Activated CD4-positive, alpha-beta T cell treated with anti-CD3 and anti-CD28 coated beads, Interleukin-2, Interleukin-4, amounts not matched to agents 100 ng/mL and 50 ng/mL, durations not matched to agents 16 hours and 8 hours (primary cell): Measurements from ENCODE around the gene COLEC11.
"Not testable (repeated sequence)": the region's sequence is repeated elsewhere in the genome, so short reads cannot be mapped to it uniquely, and the experiment has no call there.

Experiments
- DNase-seq: peaks from one replicate; pipeline ENCODE4 v3.0.0-alpha.2; 2020; ENCODE audit warnings: low spot score

The COLEC11 gene

DNA sequence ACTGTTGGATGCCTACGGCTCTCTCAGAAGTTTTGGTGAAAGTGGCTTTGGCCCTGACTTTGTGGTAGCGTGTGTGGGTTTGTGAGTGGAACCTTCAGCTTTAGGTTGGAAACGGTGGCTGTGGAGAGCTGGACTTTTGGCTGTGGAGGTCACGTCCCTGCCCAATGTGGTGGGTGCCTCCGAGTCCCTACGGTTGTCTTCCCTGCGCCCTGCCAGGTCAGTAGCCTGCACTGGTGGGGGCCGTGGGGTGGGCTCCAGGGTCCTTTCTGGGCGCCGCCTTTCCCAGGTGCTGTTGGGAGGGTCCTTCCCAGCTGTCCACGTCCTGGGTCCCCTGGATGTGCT lies 11.1 kb downstream of the COLEC11 start:
- no peak for DNase-seq

DNA sequence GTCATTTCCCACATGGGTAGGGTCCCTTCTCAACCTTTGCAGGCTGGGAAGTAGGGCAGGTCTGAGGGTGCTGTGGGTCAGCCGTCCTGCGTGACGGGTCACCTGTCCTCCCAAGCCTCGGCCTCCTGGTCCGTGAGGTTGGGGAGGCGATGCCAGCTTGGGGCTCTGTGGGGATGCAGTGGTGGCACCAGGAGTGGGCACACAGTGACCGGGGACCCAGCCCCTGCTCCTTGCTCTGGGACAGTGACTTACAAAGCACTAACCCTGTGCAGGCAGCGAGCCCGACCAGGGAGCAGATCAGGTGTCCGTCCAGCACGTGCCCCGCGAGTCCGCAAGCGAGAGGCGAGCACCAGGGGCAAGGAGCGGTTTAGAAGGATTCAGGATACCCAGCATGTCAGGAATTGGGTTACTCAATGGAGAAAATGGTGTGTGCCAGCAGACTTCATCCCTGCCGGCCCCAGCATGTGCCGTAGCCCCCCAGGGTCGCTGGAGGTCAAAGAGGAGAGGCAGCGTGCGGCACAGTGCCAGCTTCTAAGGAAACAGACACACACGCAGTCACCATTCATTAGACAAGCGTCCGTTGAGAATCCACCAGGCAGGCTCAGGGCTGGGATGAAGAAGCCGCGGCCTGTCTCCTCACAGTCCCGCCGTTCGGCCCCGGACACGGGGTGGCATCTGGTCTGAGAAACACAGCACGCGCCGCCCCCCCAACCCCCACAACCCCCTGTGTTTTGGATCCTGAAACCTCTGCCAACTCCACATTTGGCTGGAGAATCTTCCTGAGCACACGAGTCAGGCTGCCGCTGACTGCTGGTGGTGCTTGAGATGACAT lies 11.7 kb downstream of the COLEC11 start:
- DNase-seq: no peak

DNA sequence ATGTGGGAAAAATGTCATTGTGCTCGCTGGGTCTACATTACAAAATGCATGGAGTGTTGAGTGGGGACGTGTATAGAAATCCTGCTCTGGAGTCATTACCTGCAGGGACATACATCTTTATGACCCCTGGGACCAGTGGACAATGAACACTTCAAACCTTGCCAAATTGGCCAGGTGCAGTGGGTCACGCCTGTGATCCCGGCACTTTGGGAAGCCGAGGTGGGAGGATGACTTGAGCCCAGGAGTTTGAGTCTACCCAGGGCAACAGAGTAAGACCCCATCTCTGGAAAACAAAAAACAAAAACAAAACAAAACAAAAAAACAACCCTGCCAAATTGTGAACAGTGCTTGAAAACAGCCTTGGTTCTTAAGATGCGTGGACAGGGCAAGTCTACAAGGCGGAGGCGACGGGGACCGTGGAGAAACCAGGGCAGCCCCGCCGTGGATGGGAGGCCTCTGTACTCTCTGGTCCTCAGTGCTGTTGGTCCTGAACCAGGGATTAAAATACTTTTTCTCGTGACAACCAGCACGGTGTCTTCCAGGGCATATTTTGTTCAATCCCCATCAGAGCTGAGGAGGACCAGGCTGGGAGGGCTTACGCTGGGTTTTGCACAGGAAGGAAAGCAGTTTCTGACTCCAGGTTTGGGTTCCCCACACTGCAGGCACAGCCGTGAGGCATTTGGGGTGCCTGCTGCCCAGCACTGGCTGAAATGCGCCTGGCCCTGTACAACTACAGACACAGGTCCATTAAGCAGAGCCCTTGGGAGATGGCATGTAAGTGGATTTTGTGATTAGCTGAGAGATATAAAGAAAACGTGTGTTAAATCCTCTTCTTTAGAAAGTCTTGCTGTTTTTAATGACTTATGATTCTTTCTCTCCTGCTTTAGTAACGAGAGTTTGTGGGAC lies 13.7 kb downstream of the COLEC11 start:
- no peak for DNase-seq

DNA sequence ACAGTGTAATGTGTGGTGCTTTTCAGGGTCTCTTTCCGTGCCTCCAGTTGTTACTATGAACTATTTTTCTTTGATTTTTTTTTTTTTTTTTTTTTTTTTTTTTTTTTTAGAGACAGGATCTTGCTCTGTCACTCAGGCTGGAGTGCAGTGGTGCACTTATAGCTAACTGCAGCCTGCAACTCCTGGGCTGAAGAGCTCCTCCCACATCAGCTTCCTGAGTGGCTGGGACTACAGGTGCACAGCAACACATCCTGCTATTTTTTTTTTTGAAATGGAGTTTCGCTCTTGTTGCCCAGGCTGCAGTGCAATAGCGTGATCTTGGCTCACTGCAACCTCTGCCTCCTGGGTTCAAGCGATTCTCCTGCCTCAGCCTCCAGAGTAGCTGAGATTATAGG lies 14.4 kb downstream of the COLEC11 start:
- DNase-seq: not testable (repeated sequence)

DNA sequence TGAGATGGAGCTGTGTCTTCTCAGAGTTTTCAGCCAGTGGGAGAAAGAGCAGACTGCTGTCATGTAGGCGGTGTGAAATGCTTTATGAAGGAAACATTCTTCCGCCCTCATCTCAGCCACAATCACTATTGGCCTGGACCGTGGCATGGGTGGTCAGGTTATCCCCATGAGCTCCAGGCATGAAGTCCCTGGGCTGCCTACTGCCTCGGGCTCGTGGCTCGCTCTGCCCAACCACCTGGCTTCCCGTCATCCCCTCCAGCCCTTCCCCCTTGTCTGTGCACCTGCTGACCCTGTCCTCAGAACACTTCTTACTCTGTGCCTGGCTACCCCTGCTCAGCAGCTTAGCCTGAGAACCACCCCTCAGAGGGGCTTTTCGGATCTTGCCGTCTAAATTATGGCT lies 15.5 kb downstream of the COLEC11 start:
- no peak for DNase-seq

DNA sequence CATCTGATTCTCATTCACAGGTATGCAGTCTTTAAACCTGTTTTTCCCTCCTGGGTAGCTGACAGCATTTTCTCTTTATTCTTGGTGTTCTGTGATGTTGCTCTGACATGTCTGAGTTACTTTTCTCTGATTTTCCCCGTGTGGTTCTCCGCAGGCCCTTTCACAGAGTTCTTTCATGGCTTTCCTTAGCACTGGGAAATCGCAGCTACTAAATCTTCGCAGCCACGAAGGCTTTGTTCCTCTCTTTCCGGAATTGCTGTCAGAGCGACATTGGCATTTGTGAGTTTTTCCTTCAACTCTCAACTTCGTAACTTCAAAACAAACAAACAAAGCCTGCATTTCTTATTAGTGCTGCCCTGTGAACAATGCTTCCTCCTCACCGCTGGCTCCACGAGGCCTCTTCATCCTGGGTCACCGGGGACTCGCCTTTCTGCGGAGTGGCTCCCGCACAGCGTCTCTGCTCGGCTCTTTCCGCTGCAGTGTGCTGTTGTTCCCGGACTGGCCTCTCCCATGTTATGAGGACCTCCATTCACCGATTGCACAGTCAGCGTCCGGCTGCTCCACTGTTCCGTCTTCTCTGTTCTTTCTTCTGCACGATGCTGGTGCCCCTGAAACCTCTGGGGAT lies 16.1 kb downstream of the COLEC11 start:
- no peak for DNase-seq

DNA sequence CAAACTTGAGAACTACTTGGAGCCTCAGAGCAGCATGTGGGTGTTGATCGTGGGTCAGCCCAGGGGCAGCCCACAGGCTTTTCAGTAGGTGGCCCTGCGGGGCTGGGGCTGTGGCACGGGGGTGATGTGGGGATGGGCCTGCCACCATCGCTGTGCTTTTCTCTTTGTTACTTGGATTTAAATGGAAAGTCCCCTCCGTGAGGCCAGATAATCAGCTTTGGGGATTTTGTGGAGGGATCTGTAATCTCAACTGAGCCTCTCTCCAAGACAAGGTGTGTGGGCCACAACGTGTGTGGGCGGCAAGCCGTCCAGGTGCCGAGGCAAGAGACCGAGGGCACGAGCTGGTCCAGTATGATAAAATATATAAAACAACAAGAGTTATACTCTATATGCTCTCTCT lies 16.7 kb downstream of the COLEC11 start:
- DNase-seq: no peak

DNA sequence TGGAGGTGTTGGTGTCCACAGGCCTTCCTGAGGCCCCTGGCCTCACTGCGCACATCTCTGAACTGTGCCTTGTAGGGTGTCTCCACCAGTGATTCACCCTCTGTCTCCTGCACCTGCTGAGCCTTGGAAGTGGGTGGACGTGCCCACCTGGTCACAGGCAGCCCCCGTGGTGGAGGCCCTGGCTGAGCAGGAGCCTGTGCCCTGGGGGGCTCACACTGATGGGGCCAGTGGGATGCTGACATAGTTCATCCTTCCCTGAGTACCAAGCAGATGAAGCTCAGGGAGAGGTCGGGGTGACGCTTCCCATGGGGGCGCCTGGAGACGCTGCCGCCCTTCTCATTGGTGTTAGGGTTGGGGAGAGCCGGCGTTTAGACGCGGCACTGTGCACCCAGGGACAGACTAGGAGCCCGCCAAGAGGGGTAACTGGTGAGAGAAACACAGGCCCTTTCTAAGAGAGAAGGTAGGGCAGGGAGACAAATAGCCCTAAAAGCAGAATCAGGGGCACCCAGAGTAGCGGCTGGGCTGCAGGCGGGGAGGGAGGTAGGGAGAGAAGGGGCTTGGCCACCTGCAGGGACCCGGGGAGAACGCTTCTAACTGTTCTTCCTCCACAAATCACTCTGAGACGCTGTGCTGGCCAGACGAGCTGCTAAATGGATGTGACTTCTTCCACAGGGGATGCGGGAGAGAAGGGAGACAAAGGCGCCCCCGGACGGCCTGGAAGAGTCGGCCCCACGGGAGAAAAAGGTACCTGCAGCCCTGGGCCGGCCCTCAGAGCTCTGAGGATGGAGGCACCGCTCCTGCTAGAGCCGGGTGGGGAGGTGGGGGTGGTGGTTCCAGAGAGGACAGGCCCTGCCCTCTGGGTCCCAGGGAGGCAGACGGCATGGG lies 18.0 kb downstream of the COLEC11 start:
- no peak for DNase-seq

DNA sequence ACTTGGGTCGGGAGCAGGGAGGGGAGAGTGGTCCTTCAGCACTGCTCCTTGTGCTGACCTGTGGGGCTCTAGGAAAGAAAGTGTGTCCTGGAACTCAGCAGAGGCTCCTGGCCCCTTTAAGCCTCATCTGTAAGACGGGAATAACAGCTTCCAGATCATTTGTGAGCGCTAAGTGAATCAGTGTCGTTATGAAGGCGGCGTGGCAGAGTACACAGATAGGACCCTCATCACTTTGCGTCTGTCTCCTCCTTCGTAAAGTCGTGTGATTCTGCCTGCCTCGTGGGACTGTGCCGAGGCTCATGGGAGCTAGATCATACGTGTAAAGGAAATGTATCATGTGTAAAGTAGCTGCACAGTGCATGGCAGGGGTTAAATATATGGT lies 18.6 kb downstream of the COLEC11 start:
- DNase-seq: no peak

DNA sequence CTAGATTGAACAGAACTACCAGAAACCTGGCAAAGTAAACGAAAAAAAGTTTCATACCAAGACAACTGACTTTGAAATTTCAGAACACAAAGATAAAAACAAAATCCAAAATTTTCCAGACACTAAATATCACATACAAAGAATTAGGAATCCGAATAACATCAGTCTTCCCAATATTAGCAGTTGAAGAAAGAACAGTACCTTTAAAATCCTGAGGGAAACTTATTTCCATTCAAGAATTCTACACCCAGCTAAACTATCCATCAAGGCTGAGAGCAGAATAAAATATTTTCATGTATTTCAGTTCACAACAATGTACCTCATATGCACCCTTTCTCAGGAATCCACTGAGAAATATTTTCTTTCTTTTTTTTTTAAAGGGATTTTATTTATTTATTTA lies 19.8 kb downstream of the COLEC11 start:
- not testable (repeated sequence) for DNase-seq

DNA sequence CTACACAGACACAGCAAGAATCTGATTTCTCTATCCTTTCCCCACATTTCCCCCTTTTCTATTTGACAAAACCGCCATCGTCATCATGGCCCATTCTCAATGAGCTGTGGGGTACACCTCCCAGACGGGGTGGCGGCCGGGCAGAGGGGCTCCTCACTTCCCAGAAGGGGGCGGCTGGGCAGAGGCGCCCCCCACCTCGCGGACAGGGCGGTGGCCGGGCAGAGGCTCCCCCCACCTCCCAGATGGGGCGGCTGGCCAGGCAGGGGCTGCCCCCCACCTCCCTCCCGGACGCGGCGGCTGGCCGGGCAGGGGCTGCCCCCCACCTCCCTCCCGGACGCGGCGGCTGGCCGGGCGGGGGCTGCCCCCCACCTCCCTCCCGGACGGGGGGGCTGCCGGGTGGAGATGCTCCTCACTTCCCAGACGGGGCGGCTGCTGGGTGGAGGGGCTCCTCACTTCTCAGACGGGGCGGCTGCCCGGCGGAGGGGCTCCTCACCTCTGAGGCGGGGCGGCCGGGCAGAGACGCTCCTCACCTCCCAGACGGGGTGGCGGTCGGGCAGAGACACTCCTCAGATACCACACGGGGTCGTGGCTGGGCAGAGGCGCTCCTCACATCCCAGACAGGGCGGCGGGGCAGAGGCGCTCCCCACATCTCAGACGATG lies 20.8 kb downstream of the COLEC11 start:
- DNase-seq: not testable (repeated sequence)

DNA sequence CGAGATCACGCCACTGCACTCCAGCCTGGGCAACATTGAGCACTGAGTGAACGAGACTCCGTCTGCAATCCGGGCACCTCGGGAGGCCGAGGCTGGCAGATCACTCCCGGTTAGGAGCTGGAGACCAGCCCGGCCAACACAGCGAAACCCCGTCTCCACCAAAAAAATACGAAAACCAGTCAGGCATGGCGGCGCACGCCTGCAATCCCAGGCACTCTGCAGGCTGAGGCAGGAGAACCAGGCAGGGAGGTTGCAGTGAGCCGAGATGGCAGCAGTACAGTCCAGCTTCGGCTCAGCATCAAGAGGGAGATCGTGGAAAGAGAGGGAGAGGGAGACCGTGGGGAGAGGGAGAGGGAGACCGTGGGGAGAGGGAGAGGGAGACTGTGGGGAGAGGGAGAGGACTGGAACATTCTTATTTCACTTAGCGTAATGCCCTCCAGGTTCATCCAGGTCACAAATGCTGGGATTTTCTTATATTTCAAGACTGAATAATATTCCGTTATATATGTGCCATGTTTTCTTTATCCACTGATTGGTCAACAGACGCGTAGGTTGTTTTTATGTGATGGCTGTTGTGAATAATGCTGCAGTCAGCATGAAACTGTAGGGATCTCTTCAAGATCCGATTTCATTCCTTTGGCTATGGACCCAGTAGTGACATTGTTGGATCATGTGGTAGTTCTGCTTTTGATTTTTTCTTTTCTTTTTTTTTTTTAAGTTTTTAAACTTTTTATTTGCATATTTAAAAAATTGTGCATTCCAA lies 21.7 kb downstream of the COLEC11 start:
- not testable (repeated sequence) for DNase-seq

DNA sequence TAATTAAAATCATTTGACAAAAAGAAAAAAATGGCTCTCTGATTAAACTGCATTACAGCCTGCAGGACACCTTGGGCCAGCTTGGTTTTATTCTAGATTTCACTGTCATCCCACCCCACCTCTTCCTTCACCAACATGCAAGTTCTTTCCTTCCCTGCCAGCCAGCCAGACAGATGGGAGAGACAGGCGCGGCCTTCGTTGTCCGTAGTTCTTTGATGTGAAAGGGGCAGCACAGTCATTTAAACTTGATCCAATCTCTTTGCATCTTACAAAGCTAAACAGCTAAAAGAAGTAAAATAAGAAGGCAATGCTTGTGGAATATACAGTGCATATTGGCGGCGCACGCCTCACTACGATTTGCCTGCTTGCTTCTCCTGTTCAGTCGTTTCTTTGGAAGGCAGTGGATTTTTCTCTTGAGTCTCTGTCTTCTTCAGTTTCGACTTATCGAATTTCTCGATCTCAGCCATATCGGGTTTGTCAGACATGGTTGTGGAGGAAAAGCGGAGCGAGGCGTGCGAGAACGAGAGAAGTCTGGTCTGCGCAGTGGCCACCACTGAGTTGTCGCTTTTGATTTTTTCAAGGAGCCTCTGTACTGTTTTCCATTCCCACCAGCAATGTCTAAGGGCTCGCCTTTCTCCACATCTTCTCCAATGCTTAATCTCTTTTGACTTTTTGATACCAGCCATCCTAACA lies 22.4 kb downstream of the COLEC11 start:
- no peak for DNase-seq

DNA sequence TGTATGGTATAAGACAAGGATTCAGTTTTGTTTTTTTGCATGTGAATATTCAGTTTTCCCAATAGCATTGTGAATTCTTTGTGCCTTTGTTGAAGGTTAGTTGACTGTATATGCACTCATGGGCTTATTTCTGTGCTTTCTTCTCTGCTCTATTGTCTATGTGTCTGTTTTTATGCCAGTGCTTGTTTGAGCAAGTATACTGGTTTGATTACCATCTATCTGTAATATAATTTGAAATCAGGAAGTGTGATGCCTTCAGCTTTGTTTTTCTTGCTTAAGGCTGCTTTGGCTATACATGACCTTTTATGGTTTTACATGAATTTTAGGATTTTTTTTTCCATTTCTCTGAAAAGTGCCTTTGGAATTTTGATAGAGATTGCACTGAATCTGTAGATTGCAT lies 23.5 kb downstream of the COLEC11 start:
- no peak for DNase-seq

DNA sequence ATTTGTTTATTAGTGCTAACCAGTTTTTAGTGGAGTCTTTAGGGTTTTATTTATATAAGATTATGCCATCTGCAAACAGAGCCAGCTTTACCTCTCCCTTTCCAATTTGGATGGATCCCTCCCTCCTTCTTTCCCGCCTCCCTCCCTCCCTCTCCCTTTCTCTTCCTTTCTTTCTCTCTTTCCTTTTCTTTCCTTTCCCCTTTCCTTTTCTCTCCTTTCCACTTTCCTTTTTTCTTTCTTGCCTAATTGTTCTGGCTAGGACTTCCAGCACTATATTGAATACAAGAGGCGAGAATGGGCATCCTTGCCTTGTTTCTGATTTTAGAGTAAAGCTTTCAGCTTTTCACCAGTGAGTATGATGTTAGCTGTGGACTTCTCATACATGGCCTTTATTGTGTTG lies 24.1 kb downstream of the COLEC11 start:
- no peak for DNase-seq

DNA sequence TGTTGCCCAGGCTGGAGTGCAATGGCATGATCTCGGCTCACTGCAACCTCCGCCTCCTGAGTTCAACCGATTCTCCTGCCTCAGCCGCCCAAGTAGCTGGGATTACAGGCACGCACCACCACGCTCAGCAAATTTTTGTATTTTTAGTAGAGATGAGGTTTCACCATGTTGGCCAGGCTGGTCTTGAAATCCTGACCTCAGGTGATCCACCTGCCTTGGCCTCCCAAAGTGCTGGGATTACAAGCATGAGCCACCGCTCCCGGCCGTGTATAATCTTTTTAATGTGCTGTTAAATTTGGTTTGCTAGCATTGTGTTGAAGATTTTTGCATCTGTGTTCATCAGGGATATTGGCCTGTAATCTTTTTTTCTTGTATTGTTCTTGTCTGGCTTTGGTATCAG lies 24.7 kb downstream of the COLEC11 start:
- DNase-seq: not testable (repeated sequence)

DNA sequence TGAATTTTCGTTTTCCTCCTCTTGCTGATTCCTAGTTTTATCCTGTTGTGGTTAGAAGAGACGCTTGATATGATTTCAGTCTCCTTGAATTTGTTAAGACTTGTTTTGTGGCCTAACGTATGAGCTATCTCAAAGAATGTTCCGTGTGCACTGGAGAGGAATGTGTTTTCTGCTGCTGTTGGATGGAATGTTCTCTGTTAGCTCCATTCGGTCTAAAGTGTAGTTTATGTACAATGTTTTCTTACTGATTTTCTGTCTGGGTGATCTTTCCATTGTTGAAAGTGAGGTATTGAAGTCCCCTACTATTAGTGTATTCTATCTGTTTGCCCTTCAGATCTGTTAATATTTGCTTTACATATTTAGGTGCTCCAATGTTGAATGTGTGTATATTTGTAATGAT lies 25.9 kb downstream of the COLEC11 start:
- no peak for DNase-seq

DNA sequence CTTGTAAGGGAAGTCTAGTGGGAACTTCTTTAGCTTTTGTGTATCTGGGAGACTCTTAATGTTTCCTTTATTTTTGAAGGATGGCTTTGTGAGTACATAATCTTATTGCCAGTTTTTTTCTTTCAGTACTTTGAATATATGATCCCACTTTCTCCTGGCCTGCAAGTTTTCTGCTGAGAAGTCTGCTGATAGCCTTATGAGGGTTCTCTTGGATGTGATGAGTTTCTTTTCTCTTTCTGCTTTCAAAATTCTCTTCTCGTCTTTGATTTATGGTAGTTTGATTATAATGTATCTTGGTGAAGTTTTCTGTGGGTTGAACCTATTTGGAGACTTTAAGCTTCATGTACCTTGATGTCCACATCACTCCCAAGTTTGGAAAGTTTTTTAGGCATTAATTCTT lies 28.1 kb downstream of the COLEC11 start:
- no peak for DNase-seq

DNA sequence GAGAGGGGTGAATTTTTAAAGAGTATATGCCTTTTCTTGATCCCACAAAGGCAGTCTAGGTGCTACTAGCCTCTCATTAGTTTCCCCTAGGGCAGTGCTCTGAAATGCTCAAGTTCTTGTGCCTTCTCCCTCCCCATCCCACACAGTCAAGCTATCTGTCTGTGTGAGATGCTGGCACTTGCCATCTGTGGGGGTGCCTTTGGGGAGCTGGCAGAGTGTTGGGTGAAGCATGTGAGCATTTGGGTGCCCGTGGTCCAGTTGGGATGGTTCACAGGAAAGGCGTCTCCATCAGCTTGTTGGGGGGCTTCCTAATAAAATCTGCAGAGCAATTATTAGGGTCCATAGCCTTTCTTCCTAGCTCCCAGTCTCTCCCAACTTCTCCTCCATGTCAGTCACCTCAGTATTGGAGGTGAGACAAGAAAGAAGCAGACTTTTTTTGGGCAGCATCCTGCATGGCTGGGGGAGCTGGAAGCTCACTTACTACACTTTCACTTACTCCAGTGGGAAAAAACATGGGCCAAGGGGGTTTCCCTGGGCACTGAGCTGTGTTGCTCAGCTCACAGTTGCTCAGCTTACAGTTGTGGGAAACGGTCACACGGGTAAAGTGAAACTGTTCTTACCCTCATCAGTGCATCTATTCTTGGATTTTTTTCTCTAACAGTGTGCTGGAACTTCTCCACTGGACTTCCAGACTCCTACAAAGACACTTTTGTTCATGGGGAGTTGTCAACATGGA lies 29.3 kb downstream of the COLEC11 start:
- no peak for DNase-seq
